Epithelial cell of proximal tubule (primary cell): Measurements from ENCODE around the gene PAFAH1B2. TPM values are rescaled to one million over a fixed set of nuclear protein-coding genes. Genes with fewer than 3 reads are reported as not detected.
"Not testable (repeated sequence)": the region's sequence is repeated elsewhere in the genome, so short reads cannot be mapped to it uniquely, and the experiment has no call there.

Source experiments
- DNase-seq: peaks from one replicate; pipeline ENCODE4 v3.0.0-alpha.2; 2011; ENCODE audit warnings: low read depth
- H3K4me3 ChIP-seq: 2 replicates; pipeline ENCODE4 v1.5.1; 2011; ENCODE audit warnings: low read depth, mild to moderate bottlenecking, low read length
- CTCF ChIP-seq: conservative IDR thresholded peaks from 2 replicates; pipeline ENCODE4 v1.5.1; 2012; ENCODE audit warnings: low read depth, mild to moderate bottlenecking, low read length
- total RNA-seq: library from RNA; depleted of rRNA; stranded (reverse); fragments of >200 nt; gene quantifications from 2 replicates; pipeline ENCODE4 v1.2.3, GENCODE V29; 2015

The PAFAH1B2 gene
- total RNA-seq, 1 donor from 2014 or later, result 103 TPM

GRCh38 chr11:117098269-117099232, 45.5 kb upstream of the PAFAH1B2 start, which contains the start of gene SIK3:
Gene SIK3, minus strand, starts transcription at chr11:117098428. Its CDS starts 13 bp downstream, at chr11:117098415.
- TF ChIP-seq CTCF, result peak; percentile 44
- peak; percentile 59 for DNase-seq
- peak within 1 kb of the TSS; percentile 90 for H3K4me3 ChIP-seq

GRCh38 chr11:117099696-117100095, 44.4 kb upstream of the PAFAH1B2 start:
- no peak overlapping the region for H3K4me3 ChIP-seq
- no peak for DNase-seq
- no peak for TF ChIP-seq CTCF

GRCh38 chr11:117100556-117100955, 43.5 kb upstream of the PAFAH1B2 start:
- TF ChIP-seq CTCF, result no peak
- no peak for DNase-seq
- no peak overlapping the region for H3K4me3 ChIP-seq

GRCh38 chr11:117107701-117108590, 36.1 kb upstream of the PAFAH1B2 start:
- no peak overlapping the region for H3K4me3 ChIP-seq
- DNase-seq, result no peak
- no peak for TF ChIP-seq CTCF

- DNase-seq, result no peak
- no peak overlapping the region for H3K4me3 ChIP-seq
- no peak for TF ChIP-seq CTCF
Observed at GRCh38 chr11:117110294-117110950, 33.7 kb upstream of the PAFAH1B2 start.

- not testable (repeated sequence) for H3K4me3 ChIP-seq, DNase-seq
Observed at GRCh38 chr11:117112497-117112896, 31.6 kb upstream of the PAFAH1B2 start.

GRCh38 chr11:117112939-117113338, 31.1 kb upstream of the PAFAH1B2 start:
- H3K4me3 ChIP-seq, DNase-seq: not testable (repeated sequence)
